ENCODE measurements around the gene TBC1D32. TPM values are rescaled to one million over a fixed set of nuclear protein-coding genes. Genes with fewer than 3 reads are reported as not detected.
"Not testable (repeated sequence)": the region's sequence is repeated elsewhere in the genome, so short reads cannot be mapped to it uniquely, and the experiment has no call there.

Gene TBC1D32
- polyA plus RNA-seq, 1 donor = 4.1 TPM

GRCh38 chr6:121124600-121124999, 209.7 kb downstream of the TBC1D32 start:
- DNase-seq = no peak

GRCh38 chr6:121112356-121112755, 221.9 kb downstream of the TBC1D32 start:
- no peak for DNase-seq

DNA sequence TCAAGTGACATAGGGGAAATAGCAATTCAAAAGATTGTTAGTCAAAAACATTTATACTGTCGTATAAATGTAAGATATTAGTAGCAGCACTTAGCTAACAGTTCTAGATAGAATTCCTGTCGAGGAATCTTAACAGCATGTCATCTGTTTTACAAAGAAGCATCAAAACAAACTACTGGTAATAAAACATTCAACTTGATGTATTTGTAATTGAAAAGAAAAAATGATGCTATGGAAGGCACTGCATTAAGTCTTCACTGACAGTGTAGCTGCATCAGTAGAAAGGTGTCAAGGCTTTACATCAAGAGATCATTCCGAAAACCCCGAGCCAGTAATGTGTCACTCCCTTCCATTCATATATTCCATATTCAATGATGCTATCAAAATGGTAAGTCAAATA, 223.5 kb downstream of the TBC1D32 start:
- no peak for DNase-seq

DNA sequence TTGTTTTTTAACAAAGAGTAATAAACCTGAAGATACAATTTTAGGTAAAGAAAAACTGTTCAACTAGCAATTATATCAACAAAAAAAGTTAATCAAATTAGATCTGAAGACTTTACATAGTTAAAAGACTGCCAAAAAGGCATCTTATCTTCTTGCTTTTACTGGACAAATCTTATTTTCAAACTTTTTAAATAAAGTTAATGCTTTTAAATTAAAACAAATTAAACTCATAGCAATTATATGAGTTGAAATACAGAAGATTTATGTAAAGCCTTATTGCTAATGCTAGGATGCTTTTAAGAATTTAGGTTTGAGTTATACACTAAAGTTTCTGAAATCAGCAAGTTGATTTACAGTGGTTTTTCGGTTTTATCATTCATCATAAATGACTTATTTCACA, 227.3 kb downstream of the TBC1D32 start:
- no peak for DNase-seq

DNA sequence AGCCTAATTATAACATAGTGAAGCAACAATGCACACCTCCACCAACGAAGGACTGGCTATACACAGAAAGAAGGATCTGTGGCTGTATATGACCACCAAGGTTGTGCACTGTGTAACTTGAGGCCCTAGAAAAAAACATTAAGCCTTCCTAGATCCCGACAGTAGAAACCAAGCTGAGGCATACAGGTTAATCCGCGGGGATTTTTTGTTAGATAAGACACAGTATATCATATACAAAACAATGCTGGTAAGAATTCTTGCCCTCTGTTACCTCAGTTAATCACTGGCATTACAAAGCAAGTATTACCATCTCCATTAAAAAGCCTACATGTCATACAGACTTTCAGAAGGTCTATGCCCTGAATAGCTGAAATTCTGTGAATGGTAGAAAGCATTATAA, 228.8 kb downstream of the TBC1D32 start:
- DNase-seq = no peak

DNA sequence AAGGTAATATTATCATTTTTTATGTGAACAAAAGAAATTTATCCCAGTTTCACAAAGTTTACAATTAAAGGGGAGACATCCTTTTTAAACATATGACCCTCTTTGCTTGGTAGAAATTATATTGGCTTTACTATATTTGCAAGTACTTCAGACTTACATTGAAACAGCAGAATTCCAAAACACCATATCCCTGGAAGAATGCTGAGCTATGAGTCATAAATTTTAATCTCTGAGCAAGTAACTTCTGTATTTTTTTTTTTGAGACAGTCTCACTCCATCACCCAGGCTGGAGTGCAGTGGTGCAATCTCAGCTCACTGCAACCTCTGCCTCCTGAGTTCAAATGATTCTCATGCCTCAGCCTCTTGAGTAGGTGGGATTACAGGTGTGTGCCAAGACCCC, 240.4 kb downstream of the TBC1D32 start:
- DNase-seq = no peak

- no peak for DNase-seq
Observed at GRCh38 chr6:121090492-121090891, 243.8 kb downstream of the TBC1D32 start.

- DNase-seq = no peak
Observed at GRCh38 chr6:121086876-121087275, 247.4 kb downstream of the TBC1D32 start.

GRCh38 chr6:121076119-121076518, 258.2 kb downstream of the TBC1D32 start:
- DNase-seq = no peak

DNA sequence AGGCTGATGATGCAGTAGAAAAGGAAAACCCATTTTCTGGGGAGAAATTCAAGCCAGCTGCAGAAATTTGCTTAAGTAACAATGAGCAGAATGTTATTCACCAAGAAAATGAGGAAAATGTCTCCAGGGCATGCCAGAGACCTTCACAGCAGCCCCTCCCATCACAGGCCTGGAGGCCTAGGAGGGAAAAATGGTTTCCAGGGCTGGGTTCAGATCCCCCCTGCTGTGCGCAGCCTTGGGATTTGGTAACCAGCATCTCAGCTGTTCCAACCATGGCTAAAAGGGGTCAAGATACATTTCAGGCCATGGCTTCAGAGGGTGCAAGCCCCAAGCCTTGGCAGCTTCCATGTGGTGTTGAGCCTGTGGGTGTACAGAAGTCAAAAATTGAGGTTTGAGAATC, 265.5 kb downstream of the TBC1D32 start:
- not testable (repeated sequence) for DNase-seq

GRCh38 chr6:121067381-121067780, 266.9 kb downstream of the TBC1D32 start:
- DNase-seq = no peak

GRCh38 chr6:121064345-121064744, 269.9 kb downstream of the TBC1D32 start:
- no peak for DNase-seq

DNA sequence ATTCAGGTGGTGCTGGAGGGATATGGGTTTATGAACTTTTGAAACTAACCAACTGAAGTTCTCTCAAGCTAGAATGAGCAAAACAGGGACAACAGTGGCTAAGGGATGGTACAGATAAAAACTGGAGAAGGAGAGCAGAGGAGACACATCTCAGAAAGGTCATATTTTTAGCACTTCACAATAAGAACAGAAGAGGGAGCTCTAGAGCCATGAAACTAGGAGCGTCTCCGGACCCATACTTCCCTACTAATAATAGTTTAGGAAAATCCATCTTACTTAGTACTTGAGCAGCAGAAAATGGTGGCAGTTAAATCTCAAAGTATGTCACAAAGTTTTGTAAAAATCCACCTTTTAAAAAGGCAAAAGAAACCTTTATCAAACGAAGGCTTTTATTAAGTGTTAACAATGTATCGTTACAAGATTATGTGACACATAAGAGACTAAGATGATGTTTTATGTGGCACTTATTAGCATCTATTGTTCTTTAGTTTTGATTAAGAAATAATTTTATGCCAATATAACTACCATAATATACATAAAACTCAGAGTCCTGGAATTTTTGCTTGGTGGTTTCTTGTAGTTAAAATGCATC, 278.6 kb downstream of the TBC1D32 start:
- peak; percentile 30 for DNase-seq

GRCh38 chr6:121048593-121048992, 285.7 kb downstream of the TBC1D32 start:
- not testable (repeated sequence) for DNase-seq

- DNase-seq = not testable (repeated sequence)
Observed at GRCh38 chr6:121044905-121045304, 289.4 kb downstream of the TBC1D32 start.

DNA sequence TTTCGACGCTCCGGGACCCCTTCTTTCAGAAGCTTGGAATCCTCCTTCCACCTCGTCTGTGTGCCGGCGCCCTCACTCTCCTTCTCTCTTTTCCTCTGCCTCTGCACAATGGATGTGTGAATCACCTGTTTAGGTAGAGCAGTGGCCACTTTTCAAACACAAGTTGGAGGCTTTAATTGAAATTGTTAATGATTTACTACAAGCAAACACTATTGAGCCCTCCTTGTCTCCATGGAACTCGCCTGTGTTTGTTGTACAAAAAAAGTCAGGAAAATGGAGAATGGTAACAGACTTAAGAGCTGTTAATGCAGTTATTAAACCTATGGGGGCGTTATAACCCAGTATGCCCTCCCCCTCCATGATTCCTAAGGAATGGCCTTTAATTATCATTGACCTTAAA, 290.6 kb downstream of the TBC1D32 start:
- not testable (repeated sequence) for DNase-seq

DNA sequence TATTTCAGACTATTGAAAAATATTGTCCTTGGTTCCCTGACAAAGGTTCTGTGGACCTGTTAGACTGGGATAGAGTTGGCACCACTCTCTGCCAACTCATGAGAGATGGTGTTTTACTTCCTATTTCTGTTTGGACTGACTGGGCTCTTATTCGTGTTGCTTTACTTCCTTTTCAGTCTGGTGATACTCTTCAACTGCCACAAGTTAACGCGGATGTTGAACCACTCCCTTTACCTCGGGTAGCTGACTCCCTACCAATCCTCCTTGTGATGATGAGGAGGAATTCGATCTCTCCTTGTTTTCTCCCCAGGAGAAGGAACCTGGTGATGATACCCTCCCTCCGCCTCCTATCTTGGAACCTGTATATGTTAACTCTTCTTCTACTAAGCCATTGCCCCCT, 291.1 kb downstream of the TBC1D32 start:
- DNase-seq = not testable (repeated sequence)

DNA sequence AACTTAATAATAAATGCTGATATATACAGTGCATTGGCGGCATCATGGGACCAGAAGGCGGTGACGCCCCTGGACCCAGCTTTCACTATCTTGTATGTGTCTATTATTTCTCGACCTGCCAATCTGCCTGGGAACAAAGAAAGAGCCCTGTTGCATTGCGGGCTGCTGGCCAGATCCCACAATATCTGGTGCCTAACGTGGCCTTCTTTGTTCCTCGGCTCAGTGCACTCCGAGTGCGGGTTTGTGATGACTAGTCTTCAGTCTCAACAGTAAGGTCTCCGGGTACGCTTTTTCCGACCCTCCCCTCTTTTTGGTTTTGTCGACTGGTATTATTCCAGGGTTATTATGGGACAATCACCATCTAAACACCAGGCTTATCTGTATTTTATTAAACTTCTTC, 291.5 kb downstream of the TBC1D32 start:
- DNase-seq = no peak

DNA sequence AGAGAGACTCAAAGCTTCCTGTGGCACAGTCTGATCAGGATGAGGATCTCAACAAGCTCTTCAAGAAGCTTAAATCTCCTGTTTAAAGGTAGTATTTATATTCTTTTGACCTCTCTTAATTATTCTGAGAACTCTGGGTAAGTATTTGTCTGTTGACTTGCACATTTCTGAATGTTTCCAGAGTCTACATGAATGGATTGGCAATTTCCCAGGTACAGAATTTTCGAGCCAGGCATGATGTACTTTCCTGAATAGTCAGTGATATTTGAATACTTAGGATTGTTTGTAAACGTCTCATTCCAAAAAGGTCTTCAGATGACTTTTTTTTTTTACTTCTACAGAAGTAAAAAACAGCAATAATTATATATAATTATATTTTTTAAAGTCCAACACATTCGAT, 293.4 kb downstream of the TBC1D32 start:
- DNase-seq = peak; percentile 35

GRCh38 chr6:121033091-121033490, 301.2 kb downstream of the TBC1D32 start:
- DNase-seq = no peak

GRCh38 chr6:121032268-121033006, 301.8 kb downstream of the TBC1D32 start:
- DNase-seq = no peak

Measured in hindlimb muscle (tissue), 1 donor.